Suppressor macrophage treated with lipopolysaccharide for 1 hour (primary cell): ENCODE results near the gene SMIM31.

Source experiments
- DNase-seq, 3 donors: peaks; one replicate each; pipeline ENCODE4 v3.0.0-alpha.2; 2020 to 2022

The SMIM31 gene

GRCh38 chr4:164790249-164790648, 36.3 kb downstream of the SMIM31 start:
- no peak for DNase-seq

GRCh38 chr4:164799410-164799809, 45.5 kb downstream of the SMIM31 start:
- DNase-seq = no peak

- DNase-seq = no peak
These were observed 46.9 kb downstream of the SMIM31 start for GRCh38 chr4:164800786-164801185.

- no peak for DNase-seq
These were observed 48.5 kb downstream of the SMIM31 start for GRCh38 chr4:164802301-164802901.

GRCh38 chr4:164803702-164804101, 49.8 kb downstream of the SMIM31 start:
- no peak for DNase-seq

- DNase-seq = no peak
These were observed 53.7 kb downstream of the SMIM31 start for GRCh38 chr4:164807611-164808010.

GRCh38 chr4:164813554-164813953, 59.6 kb downstream of the SMIM31 start:
- DNase-seq = no peak

- DNase-seq = no peak
These were observed 61.8 kb downstream of the SMIM31 start for GRCh38 chr4:164815711-164816110.

- DNase-seq = no peak
These were observed 65.4 kb downstream of the SMIM31 start for GRCh38 chr4:164819366-164819765.

GRCh38 chr4:164821711-164822110, 67.8 kb downstream of the SMIM31 start:
- DNase-seq = no peak

GRCh38 chr4:164824581-164824980, 70.7 kb downstream of the SMIM31 start:
- no peak for DNase-seq

- no peak for DNase-seq
These were observed 75.0 kb downstream of the SMIM31 start for GRCh38 chr4:164828955-164829354.

- no peak for DNase-seq
These were observed 92.6 kb downstream of the SMIM31 start for GRCh38 chr4:164846566-164846965.

- DNase-seq = no peak
These were observed 93.1 kb downstream of the SMIM31 start for GRCh38 chr4:164847016-164847415.

GRCh38 chr4:164847967-164848649, 94.2 kb downstream of the SMIM31 start:
- DNase-seq = no peak
